ENCODE measurements around the gene PILRA.

The PILRA gene

DNA sequence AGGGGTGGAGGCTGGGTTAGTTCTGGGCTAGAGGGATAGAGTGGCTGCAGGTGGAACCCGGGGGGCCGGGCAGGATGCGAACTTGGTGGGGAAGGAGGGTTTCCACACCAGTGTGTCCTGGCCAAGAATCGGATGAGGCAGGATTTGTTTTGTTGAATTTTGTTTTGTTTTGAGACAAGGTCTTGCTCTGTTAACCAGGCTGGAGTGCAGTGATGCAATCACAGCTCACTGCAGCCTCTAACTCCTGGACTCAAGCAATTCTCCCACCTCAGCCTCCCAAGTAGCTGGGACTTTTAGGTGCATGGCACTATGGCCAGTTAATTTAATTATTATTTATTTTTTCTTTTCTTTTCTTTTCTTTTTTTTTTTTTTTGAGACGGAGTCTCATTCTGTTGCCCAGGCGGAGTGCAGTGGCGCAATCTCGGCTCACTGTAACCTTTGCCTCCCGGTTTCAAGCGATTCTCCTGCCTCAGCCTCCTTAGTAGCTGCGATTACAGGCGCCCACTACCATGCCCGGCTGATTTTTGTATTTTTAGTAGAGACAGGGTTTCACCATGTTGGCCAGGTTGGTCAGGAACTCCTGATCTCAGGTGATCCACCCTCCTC is 76.0 kb downstream of the PILRA start:
- no peak overlapping the region for H3K4me3 Mint-ChIP-seq
- no peaks in the 10 kb centered on the region for H3K36me3 Mint-ChIP-seq (ENCODE audit: low read depth)
- DNase-seq (ENCODE audit: low spot score): no peak
- no peak overlapping the region for H3K27ac Mint-ChIP-seq
- no peaks in the 10 kb centered on the region for H3K27me3 Mint-ChIP-seq (ENCODE audit: low read depth)
- H3K4me1 Mint-ChIP-seq (ENCODE audit: low read depth): peaks cover 11% of the 10 kb centered on the region
- H3K9me3 Mint-ChIP-seq: no peaks in the 10 kb centered on the region
